Osteoblast (primary cell): Measurements from ENCODE around the gene ERRFI1. TPM values are rescaled to one million over a fixed set of nuclear protein-coding genes. Genes with fewer than 3 reads are reported as not detected.

Source experiments
- DNase-seq: peaks from one replicate; pipeline ENCODE4 v3.0.0; 2011; ENCODE audit warnings: low spot score, mixed read lengths; ENCODE audit not compliant: insufficient read length; ENCODE audit errors: missing footprints
- H2AFZ ChIP-seq: 2 replicates; pipeline ENCODE4 v1.6.0; 2011; ENCODE audit warnings: mild to moderate bottlenecking, low read length
- H3K27ac ChIP-seq: 2 replicates; pipeline ENCODE4 v1.5.1; 2011; ENCODE audit warnings: mild to moderate bottlenecking, low read depth, low read length, moderate library complexity
- H3K27me3 ChIP-seq: 2 replicates; pipeline ENCODE4 v1.6.0; 2012; ENCODE audit warnings: mild to moderate bottlenecking, control low read depth, inconsistent platforms, low read length, moderate library complexity; ENCODE audit not compliant: insufficient read depth
- H3K36me3 ChIP-seq: 2 replicates; pipeline ENCODE4 v1.5.1; 2011; ENCODE audit warnings: mild to moderate bottlenecking, low read length, control low read depth, moderate library complexity; ENCODE audit not compliant: insufficient read depth
- H3K4me1 ChIP-seq: 2 replicates; pipeline ENCODE4 v1.5.1; 2011; ENCODE audit warnings: mild to moderate bottlenecking, low read length, control low read depth, moderate library complexity; ENCODE audit not compliant: insufficient read depth
- H3K4me2 ChIP-seq: 2 replicates; pipeline ENCODE4 v1.6.0; 2011; ENCODE audit warnings: mild to moderate bottlenecking, low read length; ENCODE audit not compliant: insufficient read depth
- H3K4me3 ChIP-seq: fragments of 200-600 bp; sonication (generic); 3 replicates; pipeline ENCODE4 v1.5.1; 2012; ENCODE audit warnings: mild to moderate bottlenecking, low read length, inconsistent platforms; ENCODE audit not compliant: insufficient read depth
- H3K79me2 ChIP-seq: 2 replicates; pipeline ENCODE4 v1.6.0; 2012; ENCODE audit warnings: mild to moderate bottlenecking, low read length, control low read depth, inconsistent platforms; ENCODE audit not compliant: insufficient read depth
- H3K9me3 ChIP-seq: 2 replicates; pipeline ENCODE4 v1.5.1; 2011; ENCODE audit warnings: low read depth, low read length, control low read depth
- H4K20me1 ChIP-seq: 2 replicates; pipeline ENCODE4 v1.6.0; 2012; ENCODE audit warnings: mild to moderate bottlenecking, low read length, control low read depth; ENCODE audit not compliant: insufficient read depth
- total RNA-seq: library from RNA; depleted of rRNA; stranded (reverse); fragments of >200 nt; gene quantifications from 2 replicates; pipeline ENCODE4 v1.2.3, GENCODE V29; 2012
- TF ChIP-seq, protein P1 (sequence below): IDR thresholded peaks from 2 replicates; pipeline ENCODE4 v1.5.1; 2011; ENCODE audit warnings: mild to moderate bottlenecking, low read depth, low read length, moderate library complexity; ENCODE audit errors: extremely low read depth

ERRFI1 gene
- total RNA-seq, 1 donor: 69.5 TPM

- TF ChIP-seq, protein P1, sequence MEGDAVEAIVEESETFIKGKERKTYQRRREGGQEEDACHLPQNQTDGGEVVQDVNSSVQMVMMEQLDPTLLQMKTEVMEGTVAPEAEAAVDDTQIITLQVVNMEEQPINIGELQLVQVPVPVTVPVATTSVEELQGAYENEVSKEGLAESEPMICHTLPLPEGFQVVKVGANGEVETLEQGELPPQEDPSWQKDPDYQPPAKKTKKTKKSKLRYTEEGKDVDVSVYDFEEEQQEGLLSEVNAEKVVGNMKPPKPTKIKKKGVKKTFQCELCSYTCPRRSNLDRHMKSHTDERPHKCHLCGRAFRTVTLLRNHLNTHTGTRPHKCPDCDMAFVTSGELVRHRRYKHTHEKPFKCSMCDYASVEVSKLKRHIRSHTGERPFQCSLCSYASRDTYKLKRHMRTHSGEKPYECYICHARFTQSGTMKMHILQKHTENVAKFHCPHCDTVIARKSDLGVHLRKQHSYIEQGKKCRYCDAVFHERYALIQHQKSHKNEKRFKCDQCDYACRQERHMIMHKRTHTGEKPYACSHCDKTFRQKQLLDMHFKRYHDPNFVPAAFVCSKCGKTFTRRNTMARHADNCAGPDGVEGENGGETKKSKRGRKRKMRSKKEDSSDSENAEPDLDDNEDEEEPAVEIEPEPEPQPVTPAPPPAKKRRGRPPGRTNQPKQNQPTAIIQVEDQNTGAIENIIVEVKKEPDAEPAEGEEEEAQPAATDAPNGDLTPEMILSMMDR: no peak
- Histone ChIP-seq H2AFZ (no peak overlapping the region), H4K20me1 (peaks cover 38% of the 10 kb centered on the region), H3K4me3 (peak overlapping the region; percentile 81), H3K36me3 (no peaks in the 10 kb centered on the region), H3K4me2 (peak overlapping the region; percentile 76), H3K27me3 (no peaks in the 10 kb centered on the region), H3K27ac (peak overlapping the region; percentile 81), H3K9me3 (no peaks in the 10 kb centered on the region), H3K79me2 (peaks cover 66% of the 10 kb centered on the region), H3K4me1 (peaks cover 63% of the 10 kb centered on the region)
- DNase-seq: no peak
Measured at GRCh38 chr1:8025061-8025670, 943 bp downstream of the ERRFI1 start.

GRCh38 chr1:8024329-8024728 is 1.8 kb downstream of the ERRFI1 start:
- Histone ChIP-seq H3K36me3 (no peaks in the 10 kb centered on the region), H3K27me3 (no peaks in the 10 kb centered on the region), H3K27ac (peak overlapping the region; percentile 81), H3K9me3 (no peaks in the 10 kb centered on the region), H3K79me2 (peaks cover 74% of the 10 kb centered on the region), H3K4me3 (peak overlapping the region; percentile 81), H3K4me1 (peaks cover 71% of the 10 kb centered on the region), H2AFZ (no peak overlapping the region), H4K20me1 (peaks cover 42% of the 10 kb centered on the region), H3K4me2 (peak overlapping the region; percentile 76)
- DNase-seq: no peak
- TF ChIP-seq, protein P1: no peak

DNA sequence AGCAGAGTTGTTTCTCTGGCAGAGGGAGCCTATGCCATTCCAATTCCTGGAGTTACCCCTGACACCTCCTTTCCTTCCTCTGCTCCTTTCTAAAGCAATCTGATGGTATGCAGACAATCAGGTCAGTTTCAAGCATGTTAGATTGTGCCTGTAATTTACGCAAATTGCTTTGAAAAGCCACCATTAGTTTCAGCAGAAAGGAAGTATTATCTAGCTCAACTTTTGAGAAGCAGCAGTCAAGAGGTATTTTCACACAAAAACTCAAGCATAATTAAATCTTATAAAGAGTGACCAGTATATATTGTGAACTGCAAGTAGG is 2.2 kb downstream of the ERRFI1 start:
- Histone ChIP-seq H3K27me3 (no peaks in the 10 kb centered on the region), H3K4me2 (peak overlapping the region; percentile 76), H3K9me3 (no peaks in the 10 kb centered on the region), H3K4me1 (peaks cover 75% of the 10 kb centered on the region), H2AFZ (no peak overlapping the region), H4K20me1 (peaks cover 42% of the 10 kb centered on the region), H3K4me3 (peak overlapping the region; percentile 81), H3K36me3 (no peaks in the 10 kb centered on the region), H3K27ac (peak overlapping the region; percentile 81), H3K79me2 (peaks cover 78% of the 10 kb centered on the region)
- TF ChIP-seq, protein P1: no peak
- no peak for DNase-seq

GRCh38 chr1:8023287-8023994 is 2.7 kb downstream of the ERRFI1 start:
- peaks cover 83% of the 10 kb centered on the region for H3K79me2 ChIP-seq
- no peaks in the 10 kb centered on the region for H3K9me3 ChIP-seq
- peak overlapping the region; percentile 81 for H3K27ac ChIP-seq
- H3K36me3 ChIP-seq: no peaks in the 10 kb centered on the region
- no peaks in the 10 kb centered on the region for H3K27me3 ChIP-seq
- peaks cover 45% of the 10 kb centered on the region for H4K20me1 ChIP-seq
- H3K4me3 ChIP-seq: peak overlapping the region; percentile 81
- peak overlapping the region; percentile 76 for H3K4me2 ChIP-seq
- H3K4me1 ChIP-seq: peaks cover 76% of the 10 kb centered on the region
- DNase-seq: no peak
- TF ChIP-seq, protein P1: no peak
- H2AFZ ChIP-seq: no peak overlapping the region
